HepG2 (cell line): ENCODE data around the gene CHST11. TPM values are rescaled to one million over a fixed set of nuclear protein-coding genes. Genes with fewer than 3 reads are reported as not detected.

ENCODE experiments used
- ATAC-seq: fragments of 200-7000 bp; cut with Tn5 transposase; 3 replicates; pipeline ENCODE4 v1.9.1; 2020; ENCODE audit warnings: mild to moderate bottlenecking, moderate library complexity
- BruUV-seq: library from RNA; stranded (reverse); fragments of 400-500 nt; replicated peaks from 2 replicates; lab custom pipeline; 2021; lab: Mats Ljungman, UMichigan
- CTCF ChIA-PET: fragments of 300-600 bp; formaldehyde crosslinking; extraction: SDS; loops from one replicate; lab custom pipeline; 2021; ENCODE audit warnings: low total read pairs, inconsistent platforms, low intra/inter-chr PET ratio; lab: Yijun Ruan, JAX
- POLR2A ChIA-PET: fragments of 350-600 bp; sonication (Branson Sonifier 250); formaldehyde crosslinking; loops from one replicate; lab custom pipeline; 2020; ENCODE audit warnings: antibody characterized with exemption, inconsistent platforms; lab: Yijun Ruan, JAX
- DNase-seq: peaks from one replicate; pipeline ENCODE4 v3.0.0-alpha.2; 2015; ENCODE audit warnings: low spot score
- FAIRE-seq: peaks from 3 replicates; lab custom pipeline; 2011; peaks lifted over from hg19 to GRCh38; lab: Jason Lieb, UNC
- H2AFZ ChIP-seq: one replicate; pipeline ENCODE4 v1.6.1; 2011; ENCODE audit warnings: low read length, inconsistent platforms
- H3K27ac ChIP-seq: fragments of 300-600 bp; 3 replicates; pipeline ENCODE4 v1.8.0; 2011; ENCODE audit warnings: mixed run types, mild to moderate bottlenecking, mixed read lengths, low read length, inconsistent platforms; ENCODE audit not compliant: insufficient read depth; ENCODE audit errors: extremely low read length
- H3K27me3 ChIP-seq, 2 experiments: fragments of 200-600 bp in 1 of 2; 2 replicates in 1 of 2; 3 replicates in 1 of 2; pipeline versions ENCODE4 v1.6.0 to v1.8.0; 2011; ENCODE audit warnings: low read length in 2 of 2, mild to moderate bottlenecking in 2 of 2, moderate library complexity in 2 of 2, inconsistent platforms in 1 of 2; ENCODE audit not compliant: insufficient read depth in 2 of 2, control insufficient read depth in 1 of 2
- H3K36me3 ChIP-seq, 2 experiments: fragments of 200-600 bp in 1 of 2; replicated peaks in 1 of 2; 2 replicates in 1 of 2; 3 replicates in 1 of 2; pipeline versions ENCODE4 v1.5.1 to v1.8.0; 2011; ENCODE audit warnings: low read length in 2 of 2, inconsistent platforms in 1 of 2; ENCODE audit not compliant: insufficient read depth in 2 of 2, control insufficient read depth in 1 of 2
- H3K4me1 ChIP-seq: 2 replicates; pipeline ENCODE4 v1.5.1; 2012; ENCODE audit warnings: low read length, inconsistent platforms; ENCODE audit not compliant: insufficient read depth
- H3K4me2 ChIP-seq: 2 replicates; pipeline ENCODE4 v1.6.0; 2011; ENCODE audit warnings: low read depth, low read length, inconsistent platforms
- H3K4me3 ChIP-seq, 3 experiments: fragments of 200-600 bp in 1 of 3; sonication (generic), shearing (Covaris generic) in 1 of 3; replicated peaks in 1 of 3; 2 replicates each; pipeline ENCODE4 v1.5.1; 2011 to 2016; ENCODE audit warnings: low read length in 3 of 3, inconsistent platforms in 2 of 3, low read depth in 2 of 3, mild to moderate bottlenecking in 2 of 3, control low read depth in 1 of 3, mixed read lengths in 1 of 3; ENCODE audit not compliant: insufficient read depth in 1 of 3
- H3K79me2 ChIP-seq: one replicate; pipeline ENCODE4 v1.6.1; 2011; ENCODE audit warnings: low read length, inconsistent platforms; ENCODE audit not compliant: insufficient read depth
- H3K9ac ChIP-seq: 2 replicates; pipeline ENCODE4 v1.6.0; 2011; ENCODE audit warnings: mild to moderate bottlenecking, low read depth, low read length, inconsistent platforms; ENCODE audit not compliant: insufficient read depth
- H3K9me3 ChIP-seq: 2 replicates; pipeline ENCODE4 v1.5.1; 2012; ENCODE audit warnings: mild to moderate bottlenecking, low read length
- H4K20me1 ChIP-seq: 2 replicates; pipeline ENCODE4 v1.6.0; 2011; ENCODE audit warnings: inconsistent platforms, mild to moderate bottlenecking, low read length, moderate library complexity; ENCODE audit not compliant: insufficient read depth
- MED13 ChIP-seq: sonication (generic); formaldehyde crosslinking; IDR thresholded peaks from 2 replicates; pipeline ENCODE4 v1.5.0; 2020; ENCODE audit warnings: missing genetic modification reagents
- TAF15 ChIP-seq: fragments of 200-400 bp; formaldehyde crosslinking; IDR thresholded peaks from one replicate; pipeline ENCODE4 v1.6.1; 2018; ENCODE audit warnings: mild to moderate bottlenecking, low read depth, low read length; ENCODE audit not compliant: poor library complexity, severe bottlenecking
- ZNF10 ChIP-seq: sonication (generic); formaldehyde crosslinking; IDR thresholded peaks from 2 replicates; pipeline ENCODE4 v1.4.0; 2020; ENCODE audit warnings: mild to moderate bottlenecking, low read depth, missing genetic modification reagents, borderline replicate concordance
- ZNF20 ChIP-seq: sonication (generic); formaldehyde crosslinking; IDR thresholded peaks from 2 replicates; pipeline ENCODE4 v1.4.0; 2020; ENCODE audit warnings: mild to moderate bottlenecking, moderate library complexity, missing genetic modification reagents
- ZNF644 ChIP-seq: IDR thresholded peaks from 2 replicates; pipeline ENCODE4 v1.6.1; 2016; ENCODE audit warnings: low read depth
- ZNF761 ChIP-seq: sonication (generic); formaldehyde crosslinking; conservative IDR thresholded peaks from 2 replicates; pipeline ENCODE4 v1.4.0; 2020; ENCODE audit warnings: mild to moderate bottlenecking, missing genetic modification reagents
- WGBS: methylation state at CpG from one replicate; pipeline ENCODE4 v1.1.6; 2017; ENCODE audit warnings: low lambda C conversion rate; 5-methylcytosine and 5-hydroxymethylcytosine counted together
- in situ Hi-C: cut with HindIII; loops from 2 replicates; pipeline ENCODE4 v1.10.0; 2017; ENCODE audit warnings: low pct_unique_long_range_greater_than_20kb; ENCODE audit not compliant: extremely low pct_ligation_motif_present
- intact Hi-C: fragments of 100-400 bp; cut with micrococcal nuclease; formaldehyde crosslinking; loops from one replicate; pipeline ENCODE4 v1.10.0; 2022; ENCODE audit not compliant: unreplicated experiment
- polyA plus RNA-seq, 8 experiments: library from polyadenylated mRNA; depleted of rRNA in 3 of 8; stranded (reverse) in 7 of 8; unstranded in 1 of 8; fragments of >200 nt; fragmentation: Illumina TruSeq in 4 of 8; extraction: Trizol in 4 of 8; gene quantifications; 2 replicates each; pipeline versions ENCODE4 v1.2.1 to v1.2.3, GENCODE V29; 2011 to 2016; ENCODE audit warnings: low read depth in 4 of 8, missing spikeins in 1 of 8, mixed read lengths in 1 of 8; ENCODE audit not compliant: insufficient read depth in 1 of 8
- total RNA-seq, 5 experiments: library from RNA; depleted of rRNA; stranded (reverse); fragments of >200 nt; fragmentation: Illumina TruSeq; extraction: Trizol; gene quantifications; 2 replicates each; pipeline ENCODE4 v1.2.3, GENCODE V29; 2016; ENCODE audit warnings: low read depth in 1 of 5
- TF ChIP-seq, protein P1 (sequence below): sonication (generic); formaldehyde crosslinking; IDR thresholded peaks from 2 replicates; pipeline ENCODE4 v1.9.0; 2022; ENCODE audit warnings: low read depth, missing genetic modification reagents

The CHST11 gene
- total and polyA plus RNA-seq, 2 of the 13 experiments (the other 11 are each of a cell fraction or from before 2014, with no cell fraction given): 0.15 TPM; not detected in 1

DNA sequence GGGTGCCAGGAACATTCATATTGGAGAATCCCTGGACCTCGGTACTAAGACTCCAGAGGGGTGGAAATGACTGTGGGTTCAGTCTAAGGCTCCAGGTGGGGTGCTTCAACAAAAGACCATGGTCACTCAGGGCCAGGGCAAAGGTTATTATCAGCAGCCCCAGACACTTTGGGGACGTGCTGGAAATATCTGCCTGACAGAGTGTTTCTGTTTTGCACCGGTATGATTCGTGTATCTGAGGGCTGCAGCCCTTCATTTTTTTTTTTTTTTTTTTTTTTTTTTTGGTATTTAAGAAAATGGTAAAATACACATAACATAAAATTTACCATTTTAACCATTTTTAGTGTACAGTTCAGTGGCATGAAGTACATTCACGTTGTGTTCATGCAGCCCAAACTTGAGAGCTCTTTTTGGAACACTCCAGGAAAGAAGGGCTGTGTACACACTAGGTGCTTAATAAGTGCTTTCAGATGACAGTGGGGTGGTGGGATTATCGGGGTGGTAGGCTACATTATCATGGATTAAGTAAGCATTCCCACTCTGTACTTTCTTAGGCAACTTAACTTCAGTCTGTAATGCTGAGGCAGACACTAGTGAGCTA lies 120.3 kb downstream of the CHST11 start (continued):
- TF ChIP-seq, protein P1, sequence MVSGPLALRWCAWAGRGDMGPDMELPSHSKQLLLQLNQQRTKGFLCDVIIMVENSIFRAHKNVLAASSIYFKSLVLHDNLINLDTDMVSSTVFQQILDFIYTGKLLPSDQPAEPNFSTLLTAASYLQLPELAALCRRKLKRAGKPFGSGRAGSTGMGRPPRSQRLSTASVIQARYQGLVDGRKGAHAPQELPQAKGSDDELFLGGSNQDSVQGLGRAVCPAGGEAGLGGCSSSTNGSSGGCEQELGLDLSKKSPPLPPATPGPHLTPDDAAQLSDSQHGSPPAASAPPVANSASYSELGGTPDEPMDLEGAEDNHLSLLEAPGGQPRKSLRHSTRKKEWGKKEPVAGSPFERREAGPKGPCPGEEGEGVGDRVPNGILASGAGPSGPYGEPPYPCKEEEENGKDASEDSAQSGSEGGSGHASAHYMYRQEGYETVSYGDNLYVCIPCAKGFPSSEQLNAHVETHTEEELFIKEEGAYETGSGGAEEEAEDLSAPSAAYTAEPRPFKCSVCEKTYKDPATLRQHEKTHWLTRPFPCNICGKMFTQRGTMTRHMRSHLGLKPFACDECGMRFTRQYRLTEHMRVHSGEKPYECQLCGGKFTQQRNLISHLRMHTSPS: no peak
- TF ChIP-seq MED13 (CRISPR knock-in tag) (no peak), TAF15 (no peak)
- TF ChIP-seq, all 625 proteins: peak for 0

DNA sequence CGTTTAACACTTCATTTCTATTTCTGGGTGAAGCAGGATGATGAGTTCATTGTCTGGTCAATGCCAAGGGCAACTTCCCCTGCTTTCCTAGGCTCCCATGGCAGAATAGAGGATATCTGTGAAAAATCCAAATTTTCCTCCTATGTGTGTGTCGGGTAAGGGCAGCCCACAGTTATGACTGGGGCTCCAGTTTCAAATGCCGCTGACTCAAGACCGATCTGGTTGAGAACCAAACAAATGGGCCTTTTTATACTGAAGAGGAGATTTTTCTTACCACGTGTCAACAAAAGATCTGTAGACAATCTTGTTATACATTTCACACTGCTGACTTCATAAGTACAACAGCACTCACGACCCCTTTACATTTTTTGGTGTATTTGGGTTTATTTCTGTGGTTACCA lies 120.8 kb downstream of the CHST11 start:
- in situ Hi-C loops (no loop called here), intact Hi-C loops (no loop called here)
- H2AFZ ChIP-seq: no peak overlapping the region
- WGBS: 29% methylated on average over 6 of the region's 6 CpGs
- H3K4me1 ChIP-seq: no peaks in the 10 kb centered on the region
- H3K27me3 ChIP-seq: peaks cover 1 to 22% of the 10 kb centered on the region in 2 experiments; a peak in 2 of 5 replicates
- no peak overlapping the region for H3K4me3 ChIP-seq
- CTCF ChIA-PET: no interaction called here
- no peaks in the 10 kb centered on the region for H4K20me1 ChIP-seq
- no peak overlapping the region for H3K4me2 ChIP-seq
- no TSS peak for BruUV-seq
- POLR2A ChIA-PET: no interaction called here
- H3K36me3 ChIP-seq: no peaks in the 10 kb centered on the region
- H3K9me3 ChIP-seq: no peaks in the 10 kb centered on the region
- ATAC-seq (no peak), DNase-seq (no peak), FAIRE-seq (no peak)
- TF ChIP-seq ZNF644 (CRISPR knock-in tag): no peak
- no peak for TF ChIP-seq ZNF20 (CRISPR knock-in tag)
- TF ChIP-seq ZNF10 (CRISPR knock-in tag): no peak
- no peak for TF ChIP-seq ZNF761
- H3K9ac ChIP-seq: no peak overlapping the region
- no peaks in the 10 kb centered on the region for H3K79me2 ChIP-seq
- H3K27ac ChIP-seq: no peak overlapping the region
